ENCODE data around the gene PIK3CG.
A peak's percentile ranks its signal among the peaks of the same experiment; 100 is the strongest.

Gene PIK3CG

GRCh38 chr7:106858618-106859532 is 6.2 kb upstream of the PIK3CG start:
- H3K4me1 ChIP-seq (ENCODE audit: control insufficient read depth, insufficient read depth, low read length) = no peaks in the 10 kb centered on the region
- POLR2A ChIA-PET = no interaction called here
- CTCF ChIA-PET = interaction anchor here (0.6 kb wide), 1 partner anchor 288 kb away, joined by 6 read pairs; no protein-coding TSS in a partner anchor
- no peak overlapping the region for H3K27ac ChIP-seq (ENCODE audit: extremely low read depth, low read depth, low read length)
- H3K9me3 ChIP-seq (ENCODE audit: control insufficient read depth, insufficient read depth, low read depth, low read length) = no peaks in the 10 kb centered on the region
- H3K36me3 ChIP-seq (ENCODE audit: control insufficient read depth in 2 of 2, insufficient read depth in 1 of 2, low read length in 2 of 2) = no peaks in the 10 kb centered on the region
- H3K4me3 ChIP-seq (ENCODE audit: low read depth, low read length) = no peak overlapping the region
- TF ChIP-seq HOXC10 (CRISPR knock-in tag; IDR thresholded peaks at IDR 0.05) (no peak), GLI2 (tag by site-specific recombination; IDR thresholded peaks at IDR 0.05; ENCODE audit: borderline replicate concordance, low read depth) (no peak), ZBTB8A (tag by site-specific recombination; IDR thresholded peaks at IDR 0.05) (0 out of 2 replicates have a peak, but pooled peaks have one; percentile 22), ZNF248 (tag by site-specific recombination; IDR thresholded peaks at IDR 0.05) (no peak), ZNF341 (tag by site-specific recombination; IDR thresholded peaks at IDR 0.05; ENCODE audit: low read depth) (no peak), ZSCAN4 (tag by site-specific recombination; IDR thresholded peaks at IDR 0.05) (no peak), ZNF132 (tag by site-specific recombination; IDR thresholded peaks at IDR 0.05; ENCODE audit: borderline replicate concordance) (no peak), ZNF324 (tag by site-specific recombination; IDR thresholded peaks at IDR 0.05) (no peak), ZNF221 (tag by site-specific recombination; IDR thresholded peaks at IDR 0.05; ENCODE audit: borderline replicate concordance) (no peak), GFI1B (tag by site-specific recombination; IDR thresholded peaks at IDR 0.05) (no peak), ZNF658 (tag by site-specific recombination; IDR thresholded peaks at IDR 0.05) (no peak), ZNF37A (tag by site-specific recombination; IDR thresholded peaks at IDR 0.05) (no peak), ZFHX2 (tag by site-specific recombination; conservative IDR thresholded peaks at IDR 0.05) (0 out of 2 replicates have a peak, but pooled peaks have one; percentile 6), SP3 (tag by site-specific recombination; IDR thresholded peaks at IDR 0.05) (no peak), SETDB1 (IDR thresholded peaks at IDR 0.05; ENCODE audit: insufficient read length, low read length) (peak; percentile 54), ZNF280D (tag by site-specific recombination; IDR thresholded peaks at IDR 0.05) (no peak), REPIN1 (tag by site-specific recombination; IDR thresholded peaks at IDR 0.05; ENCODE audit: low read depth) (no peak), KLF10 (tag by site-specific recombination; IDR thresholded peaks at IDR 0.05) (no peak), ZNF521 (tag by site-specific recombination; IDR thresholded peaks at IDR 0.05) (no peak), KLF1 (tag by site-specific recombination; IDR thresholded peaks at IDR 0.05) (peak; percentile 24), ZNF529 (tag by site-specific recombination; IDR thresholded peaks at IDR 0.05; ENCODE audit: insufficient replicate concordance) (no peak), ZNF473 (tag by site-specific recombination; IDR thresholded peaks at IDR 0.05) (no peak), ZNF785 (tag by site-specific recombination; IDR thresholded peaks at IDR 0.05) (no peak), ZSCAN16 (tag by site-specific recombination; IDR thresholded peaks at IDR 0.05) (no peak), ZBTB44 (tag by site-specific recombination; IDR thresholded peaks at IDR 0.05) (no peak), REST (tag by site-specific recombination; IDR thresholded peaks at IDR 0.05) (no peak), KLF9 (tag by site-specific recombination; IDR thresholded peaks at IDR 0.05; ENCODE audit: low read depth) (no peak), ZNF2 (tag by site-specific recombination; IDR thresholded peaks at IDR 0.05) (no peak), EGR2 (tag by site-specific recombination; IDR thresholded peaks at IDR 0.05; ENCODE audit: low read depth) (peak; percentile 12; the same call in 1 of the 2 replicates), BCL11B (tag by site-specific recombination; IDR thresholded peaks at IDR 0.05; ENCODE audit: low read depth) (no peak)
